OCI-LY7 (cell line): ENCODE results near the gene SRPRA. TPM values are rescaled to one million over a fixed set of nuclear protein-coding genes. Genes with fewer than 3 reads are reported as not detected.
A peak's percentile ranks its signal among the peaks of the same experiment; 100 is the strongest.

ENCODE experiments used
- BruUV-seq: library from RNA; stranded (reverse); fragments of 400-500 nt; replicated peaks from 2 replicates; lab custom pipeline; 2021; lab: Mats Ljungman, UMichigan
- CTCF ChIA-PET: fragments of 300-600 bp; sonication (Branson Sonifier 250); formaldehyde crosslinking; loops from one replicate; lab custom pipeline; 2022; ENCODE audit warnings: antibody characterized with exemption; ENCODE audit not compliant: unreplicated experiment; lab: Charles Lee
- POLR2A ChIA-PET: fragments of 300-600 bp; sonication (Branson Sonifier 250); formaldehyde crosslinking; loops from one replicate; lab custom pipeline; 2022; ENCODE audit warnings: antibody characterized with exemption; lab: Charles Lee
- DNase-seq: peaks from one replicate; pipeline ENCODE4 v3.0.0-alpha.2; 2015; ENCODE audit warnings: low spot score
- H2AFZ ChIP-seq: fragments of 200-600 bp; sonication (generic), shearing (Covaris generic); 2 replicates; pipeline ENCODE4 v1.6.1; 2014; ENCODE audit warnings: mild to moderate bottlenecking, antibody characterized with exemption, low read length, moderate library complexity
- H3K27ac ChIP-seq: fragments of 200-600 bp; sonication (generic); 2 replicates; pipeline ENCODE4 v1.5.1; 2014; ENCODE audit warnings: mixed run types, low read depth, mild to moderate bottlenecking, moderate library complexity, low read length, inconsistent platforms; ENCODE audit not compliant: poor library complexity, severe bottlenecking
- H3K36me3 ChIP-seq: fragments of 200-600 bp; sonication (generic); 2 replicates; pipeline ENCODE4 v1.6.1; 2014; ENCODE audit warnings: mild to moderate bottlenecking, antibody characterized with exemption, low read length, moderate library complexity, mixed read lengths; ENCODE audit not compliant: insufficient read depth
- H3K4me1 ChIP-seq: fragments of 200-600 bp; sonication (generic); 2 replicates; pipeline ENCODE4 v1.5.1; 2014; ENCODE audit warnings: mild to moderate bottlenecking, low read length; ENCODE audit not compliant: insufficient read depth, poor library complexity, severe bottlenecking
- H3K4me2 ChIP-seq: fragments of 200-600 bp; sonication (generic); 2 replicates; pipeline ENCODE4 v1.6.1; 2014; ENCODE audit warnings: mild to moderate bottlenecking, low read length
- H3K4me3 ChIP-seq: fragments of 200-600 bp; sonication (generic); 2 replicates; pipeline ENCODE4 v1.5.1; 2014; ENCODE audit warnings: mild to moderate bottlenecking, low read depth, low read length; ENCODE audit not compliant: poor library complexity, severe bottlenecking
- H3K79me2 ChIP-seq: fragments of 200-600 bp; sonication (generic); 2 replicates; pipeline ENCODE4 v1.6.1; 2016; ENCODE audit warnings: low read depth, mild to moderate bottlenecking, low read length, moderate library complexity, mixed read lengths; ENCODE audit not compliant: insufficient read depth
- H3K9me2 ChIP-seq: fragments of 200-600 bp; sonication (generic); 2 replicates; pipeline ENCODE4 v1.6.1; 2016; ENCODE audit warnings: mild to moderate bottlenecking, low read length, mixed read lengths; ENCODE audit not compliant: insufficient read depth
- H3K9me3 ChIP-seq: fragments of 200-600 bp; sonication (generic); 2 replicates; pipeline ENCODE4 v1.6.1; 2014; ENCODE audit warnings: mild to moderate bottlenecking, mixed run types, low read length, mixed read lengths
- H4K20me1 ChIP-seq: fragments of 200-600 bp; sonication (generic); 2 replicates; pipeline ENCODE4 v1.6.1; 2014; ENCODE audit warnings: mild to moderate bottlenecking, antibody characterized with exemption, low read length, moderate library complexity, mixed read lengths; ENCODE audit not compliant: insufficient read depth
- EZH2phosphoT487 ChIP-seq: fragments of 200-600 bp; sonication (generic); IDR thresholded peaks from 2 replicates; pipeline ENCODE4 v1.6.1; 2018; ENCODE audit warnings: low read depth, borderline replicate concordance, mild to moderate bottlenecking, mixed run types, antibody characterized with exemption, low read length, moderate library complexity, mixed read lengths
- intact Hi-C: fragments of 100-400 bp; cut with micrococcal nuclease; formaldehyde crosslinking; loops from one replicate; pipeline ENCODE4 v1.10.0; 2022; ENCODE audit not compliant: unreplicated experiment
- total RNA-seq, 2 experiments: library from RNA; depleted of rRNA in 1 of 2; stranded (reverse); fragments of >200 nt in 1 of 2; shearing (Covaris generic) in 1 of 2; gene quantifications; 2 replicates each; pipeline ENCODE4 v1.2.3, GENCODE V29; 2014 to 2022
- TF ChIP-seq, protein P1 (sequence below): fragments of 200-600 bp; sonication (generic); conservative IDR thresholded peaks from 2 replicates; pipeline ENCODE4 v1.5.1; 2014; ENCODE audit warnings: mild to moderate bottlenecking, antibody characterized with exemption, low read length, moderate library complexity, mixed read lengths

SRPRA gene
- total RNA-seq, 2 experiments from 2014 or later, result 62.9 to 100 TPM

DNA sequence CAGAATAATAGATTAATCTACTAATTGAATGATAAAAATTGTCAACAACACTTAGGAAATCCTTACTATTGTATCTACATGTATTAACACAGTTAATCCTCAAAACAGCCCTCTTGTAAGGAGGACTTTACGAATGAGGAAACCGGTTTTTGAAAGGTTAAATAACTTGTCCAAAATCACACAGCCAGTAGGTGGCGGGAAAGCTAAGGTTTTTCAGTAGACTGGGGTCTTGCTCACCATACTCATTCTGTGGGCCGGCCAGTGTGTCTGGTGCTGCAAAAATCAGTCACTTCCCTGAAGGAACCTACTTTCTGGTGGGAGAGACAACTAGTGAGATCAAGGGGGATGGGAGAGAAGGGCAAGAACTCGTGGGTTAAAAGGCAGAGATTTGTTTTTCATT is 39.0 kb upstream of the SRPRA start:
- H2AFZ ChIP-seq, result no peak overlapping the region
- H3K9me3 ChIP-seq, result no peaks in the 10 kb centered on the region
- peaks cover 25% of the 10 kb centered on the region; the same call in 1 of the 2 replicates for H3K79me2 ChIP-seq
- ChIA-PET CTCF (no interaction called here), POLR2A (interaction anchor here (0.6 to 0.7 kb wide), 2 partner anchors 27 to 740 kb away, joined by 3 read pairs; no protein-coding TSS in a partner anchor)
- H3K36me3 ChIP-seq, result peaks cover 40% of the 10 kb centered on the region
- H3K4me3 ChIP-seq, result no peak overlapping the region
- intact Hi-C loops, result no loop called here
- BruUV-seq, result no TSS peak
- no peaks in the 10 kb centered on the region for H3K9me2 ChIP-seq
- H4K20me1 ChIP-seq, result no peaks in the 10 kb centered on the region
- H3K4me2 ChIP-seq, result no peak overlapping the region
- H3K27ac ChIP-seq, result no peak overlapping the region
- DNase-seq, result peak; percentile 70
- H3K4me1 ChIP-seq, result peaks cover 15% of the 10 kb centered on the region
- no peak for TF ChIP-seq EZH2phosphoT487
- TF ChIP-seq, protein P1, sequence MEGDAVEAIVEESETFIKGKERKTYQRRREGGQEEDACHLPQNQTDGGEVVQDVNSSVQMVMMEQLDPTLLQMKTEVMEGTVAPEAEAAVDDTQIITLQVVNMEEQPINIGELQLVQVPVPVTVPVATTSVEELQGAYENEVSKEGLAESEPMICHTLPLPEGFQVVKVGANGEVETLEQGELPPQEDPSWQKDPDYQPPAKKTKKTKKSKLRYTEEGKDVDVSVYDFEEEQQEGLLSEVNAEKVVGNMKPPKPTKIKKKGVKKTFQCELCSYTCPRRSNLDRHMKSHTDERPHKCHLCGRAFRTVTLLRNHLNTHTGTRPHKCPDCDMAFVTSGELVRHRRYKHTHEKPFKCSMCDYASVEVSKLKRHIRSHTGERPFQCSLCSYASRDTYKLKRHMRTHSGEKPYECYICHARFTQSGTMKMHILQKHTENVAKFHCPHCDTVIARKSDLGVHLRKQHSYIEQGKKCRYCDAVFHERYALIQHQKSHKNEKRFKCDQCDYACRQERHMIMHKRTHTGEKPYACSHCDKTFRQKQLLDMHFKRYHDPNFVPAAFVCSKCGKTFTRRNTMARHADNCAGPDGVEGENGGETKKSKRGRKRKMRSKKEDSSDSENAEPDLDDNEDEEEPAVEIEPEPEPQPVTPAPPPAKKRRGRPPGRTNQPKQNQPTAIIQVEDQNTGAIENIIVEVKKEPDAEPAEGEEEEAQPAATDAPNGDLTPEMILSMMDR, result peak; percentile 76

DNA sequence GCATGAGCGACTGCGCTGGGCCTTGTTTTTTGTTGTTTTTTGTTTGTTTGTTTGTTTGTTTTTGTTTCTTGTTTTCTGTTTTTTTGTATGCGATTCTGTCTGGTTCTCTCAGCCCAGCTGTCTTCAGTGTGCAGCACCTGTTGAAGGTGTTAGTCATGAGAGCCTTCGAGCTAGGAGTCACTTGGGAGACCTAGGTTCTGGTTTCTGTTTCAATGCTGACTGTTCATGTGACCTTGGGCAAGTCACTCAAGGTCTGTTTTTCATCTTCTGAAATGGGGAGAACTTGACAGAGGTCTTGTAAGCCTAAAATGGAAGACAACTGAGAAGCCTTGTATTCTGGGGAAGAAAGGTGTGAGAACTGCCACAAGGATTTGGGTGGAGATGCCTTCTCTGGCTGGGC is 37.0 kb upstream of the SRPRA start:
- DNase-seq, result peak; percentile 35

More for the DNA sequence above, 37.0 kb upstream of the SRPRA start:
- Histone ChIP-seq H3K27ac (no peak overlapping the region), H3K4me1 (peaks cover 17% of the 10 kb centered on the region), H2AFZ (no peak overlapping the region), H4K20me1 (no peaks in the 10 kb centered on the region), H3K79me2 (peaks cover 27% of the 10 kb centered on the region; the same call in 1 of the 2 replicates), H3K9me3 (no peaks in the 10 kb centered on the region), H3K9me2 (no peaks in the 10 kb centered on the region), H3K36me3 (peaks cover 38% of the 10 kb centered on the region), H3K4me2 (peak overlapping the region; percentile 9; the same call in 1 of the 2 replicates), H3K4me3 (no peak overlapping the region)
- ChIA-PET CTCF (interaction anchor here (0.7 kb wide), 1 partner anchor 48 kb away, joined by 3 read pairs; no protein-coding TSS in a partner anchor), POLR2A (interaction anchor here (0.7 to 1.4 kb wide), 3 partner anchors 19 to 114 kb away, joined by 4 to 7 read pairs (median 4); no protein-coding TSS in a partner anchor)
- intact Hi-C loops, result loop anchor here (2.0 kb wide), 2 partner anchors 49 to 115 kb away; partner anchors contain the start of gene ST3GAL4
- BruUV-seq, result no TSS peak
- TF ChIP-seq, protein P1, result no peak
- no peak for TF ChIP-seq EZH2phosphoT487
